K562 (cell line): Measurements from ENCODE around the gene CECR2. TPM values are rescaled to one million over a fixed set of nuclear protein-coding genes. Genes with fewer than 3 reads are reported as not detected.

Experiments used
- CTCFL ChIP-seq: IDR thresholded peaks from 2 replicates; pipeline ENCODE4 v1.6.1; 2011; ENCODE audit warnings: borderline replicate concordance, low read depth, mild to moderate bottlenecking, moderate library complexity, low read length; ENCODE audit not compliant: insufficient read depth, poor library complexity, severe bottlenecking
- FUS ChIP-seq: fragments of 200-400 bp; formaldehyde crosslinking; optimal IDR thresholded peaks from 2 replicates; pipeline ENCODE3; 2017; ENCODE audit warnings: low read depth, low read length
- MGA ChIP-seq: fragments of 450-650 bp; IDR thresholded peaks from 2 replicates; pipeline ENCODE4 v1.6.1; 2016; ENCODE audit warnings: mild to moderate bottlenecking, moderate library complexity
- MYNN ChIP-seq, 2 experiments: sonication (generic); formaldehyde crosslinking in 1 of 2; IDR thresholded peaks; 2 replicates each; pipeline versions ENCODE4 v1.5.0 to v1.6.1; 2016 to 2020; ENCODE audit warnings: antibody characterized with exemption in 1 of 2, missing genetic modification reagents in 1 of 2
- NFATC3 ChIP-seq: fragments of 450-650 bp; IDR thresholded peaks from 2 replicates; pipeline ENCODE4 v1.6.1; 2017; ENCODE audit warnings: mild to moderate bottlenecking
- PTRF ChIP-seq: fragments of 450-650 bp; IDR thresholded peaks from 2 replicates; pipeline ENCODE4 v1.6.1; 2016; ENCODE audit warnings: mild to moderate bottlenecking, missing genetic modification characterization, missing compliant biosample characterization
- ZBTB8A ChIP-seq: fragments of 450-650 bp; IDR thresholded peaks from 2 replicates; pipeline ENCODE4 v1.6.1; 2018; ENCODE audit warnings: mild to moderate bottlenecking, moderate library complexity; ENCODE audit not compliant: partially characterized antibody
- polyA plus RNA-seq, 8 experiments: library from polyadenylated mRNA; depleted of rRNA in 4 of 8; stranded (reverse) in 5 of 8; unstranded in 3 of 8; fragments of >200 nt; fragmentation: Nextera tagmentation in 2 of 8; fragmentation: Illumina TruSeq in 1 of 8; extraction: Ambion mirVana in 2 of 8; extraction: Trizol in 1 of 8; gene quantifications; 2 replicates each; pipeline versions ENCODE4 v1.2.1 to v1.2.3, GENCODE V29; 2011 to 2014; ENCODE audit warnings: inconsistent platforms in 1 of 8, missing spikeins in 1 of 8
- total RNA-seq, 7 experiments: library from RNA; depleted of rRNA in 6 of 7; stranded (reverse); fragments of >200 nt in 6 of 7; fragmentation: Illumina TruSeq in 2 of 7; extraction: Trizol in 2 of 7; gene quantifications; 2 replicates each; pipeline versions ENCODE4 v1.2.1 to v1.2.3, GENCODE V29; 2011 to 2021; ENCODE audit warnings: low replicate concordance in 1 of 7
- TF ChIP-seq, protein P1 (sequence below), 2 experiments: IDR thresholded peaks; 2 replicates each; pipeline ENCODE4 v1.6.1; 2012; ENCODE audit warnings: improper control_type of control experiment in 2 of 2, low read depth in 2 of 2, low read length in 2 of 2, borderline replicate concordance in 1 of 2
- TF ChIP-seq, protein P2 (sequence below): fragments of 450-650 bp; IDR thresholded peaks from 2 replicates; pipeline ENCODE4 v1.6.1; 2016; ENCODE audit warnings: borderline replicate concordance

Gene CECR2
- total and polyA plus RNA-seq, 9 of the 15 experiments (the other 6 are each of a cell fraction or from before 2014, with no cell fraction given) = 0.01 to 1.00 (median 0.27) TPM

- TF ChIP-seq MGA (no peak), FUS (no peak), NFATC3 (no peak), CTCFL (no peak), MYNN (IDR thresholded peaks at IDR 0.05) (no peak), MYNN (CRISPR knock-in tag; IDR thresholded peaks at IDR 0.05) (no peak), ZBTB8A (no peak), PTRF (tag) (no peak)
- TF ChIP-seq, protein P1, sequence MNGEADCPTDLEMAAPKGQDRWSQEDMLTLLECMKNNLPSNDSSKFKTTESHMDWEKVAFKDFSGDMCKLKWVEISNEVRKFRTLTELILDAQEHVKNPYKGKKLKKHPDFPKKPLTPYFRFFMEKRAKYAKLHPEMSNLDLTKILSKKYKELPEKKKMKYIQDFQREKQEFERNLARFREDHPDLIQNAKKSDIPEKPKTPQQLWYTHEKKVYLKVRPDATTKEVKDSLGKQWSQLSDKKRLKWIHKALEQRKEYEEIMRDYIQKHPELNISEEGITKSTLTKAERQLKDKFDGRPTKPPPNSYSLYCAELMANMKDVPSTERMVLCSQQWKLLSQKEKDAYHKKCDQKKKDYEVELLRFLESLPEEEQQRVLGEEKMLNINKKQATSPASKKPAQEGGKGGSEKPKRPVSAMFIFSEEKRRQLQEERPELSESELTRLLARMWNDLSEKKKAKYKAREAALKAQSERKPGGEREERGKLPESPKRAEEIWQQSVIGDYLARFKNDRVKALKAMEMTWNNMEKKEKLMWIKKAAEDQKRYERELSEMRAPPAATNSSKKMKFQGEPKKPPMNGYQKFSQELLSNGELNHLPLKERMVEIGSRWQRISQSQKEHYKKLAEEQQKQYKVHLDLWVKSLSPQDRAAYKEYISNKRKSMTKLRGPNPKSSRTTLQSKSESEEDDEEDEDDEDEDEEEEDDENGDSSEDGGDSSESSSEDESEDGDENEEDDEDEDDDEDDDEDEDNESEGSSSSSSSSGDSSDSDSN (IDR thresholded peaks at IDR 0.05; ENCODE audit: borderline replicate concordance in 1 of 2, low read depth in 2 of 2, low read length in 2 of 2) = no peak
- TF ChIP-seq, protein P2, sequence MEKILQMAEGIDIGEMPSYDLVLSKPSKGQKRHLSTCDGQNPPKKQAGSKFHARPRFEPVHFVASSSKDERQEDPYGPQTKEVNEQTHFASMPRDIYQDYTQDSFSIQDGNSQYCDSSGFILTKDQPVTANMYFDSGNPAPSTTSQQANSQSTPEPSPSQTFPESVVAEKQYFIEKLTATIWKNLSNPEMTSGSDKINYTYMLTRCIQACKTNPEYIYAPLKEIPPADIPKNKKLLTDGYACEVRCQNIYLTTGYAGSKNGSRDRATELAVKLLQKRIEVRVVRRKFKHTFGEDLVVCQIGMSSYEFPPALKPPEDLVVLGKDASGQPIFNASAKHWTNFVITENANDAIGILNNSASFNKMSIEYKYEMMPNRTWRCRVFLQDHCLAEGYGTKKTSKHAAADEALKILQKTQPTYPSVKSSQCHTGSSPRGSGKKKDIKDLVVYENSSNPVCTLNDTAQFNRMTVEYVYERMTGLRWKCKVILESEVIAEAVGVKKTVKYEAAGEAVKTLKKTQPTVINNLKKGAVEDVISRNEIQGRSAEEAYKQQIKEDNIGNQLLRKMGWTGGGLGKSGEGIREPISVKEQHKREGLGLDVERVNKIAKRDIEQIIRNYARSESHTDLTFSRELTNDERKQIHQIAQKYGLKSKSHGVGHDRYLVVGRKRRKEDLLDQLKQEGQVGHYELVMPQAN = no peak
These were observed 66.1 kb downstream of the CECR2 start (continued) for GRCh38 chr22:17435375-17435774.
